HG02610 (cell line): Measurements from ENCODE around the gene ATL2.
"Not testable (repeated sequence)": the region's sequence is repeated elsewhere in the genome, so short reads cannot be mapped to it uniquely, and the experiment has no call there.

Source experiments
- ATAC-seq: cut with Tn5 transposase; IDR thresholded peaks from one replicate; pipeline ENCODE4 v1.9.1; 2021; ENCODE audit warnings: mild to moderate bottlenecking, moderate library complexity; ENCODE audit not compliant: unreplicated experiment

ATL2 gene

DNA sequence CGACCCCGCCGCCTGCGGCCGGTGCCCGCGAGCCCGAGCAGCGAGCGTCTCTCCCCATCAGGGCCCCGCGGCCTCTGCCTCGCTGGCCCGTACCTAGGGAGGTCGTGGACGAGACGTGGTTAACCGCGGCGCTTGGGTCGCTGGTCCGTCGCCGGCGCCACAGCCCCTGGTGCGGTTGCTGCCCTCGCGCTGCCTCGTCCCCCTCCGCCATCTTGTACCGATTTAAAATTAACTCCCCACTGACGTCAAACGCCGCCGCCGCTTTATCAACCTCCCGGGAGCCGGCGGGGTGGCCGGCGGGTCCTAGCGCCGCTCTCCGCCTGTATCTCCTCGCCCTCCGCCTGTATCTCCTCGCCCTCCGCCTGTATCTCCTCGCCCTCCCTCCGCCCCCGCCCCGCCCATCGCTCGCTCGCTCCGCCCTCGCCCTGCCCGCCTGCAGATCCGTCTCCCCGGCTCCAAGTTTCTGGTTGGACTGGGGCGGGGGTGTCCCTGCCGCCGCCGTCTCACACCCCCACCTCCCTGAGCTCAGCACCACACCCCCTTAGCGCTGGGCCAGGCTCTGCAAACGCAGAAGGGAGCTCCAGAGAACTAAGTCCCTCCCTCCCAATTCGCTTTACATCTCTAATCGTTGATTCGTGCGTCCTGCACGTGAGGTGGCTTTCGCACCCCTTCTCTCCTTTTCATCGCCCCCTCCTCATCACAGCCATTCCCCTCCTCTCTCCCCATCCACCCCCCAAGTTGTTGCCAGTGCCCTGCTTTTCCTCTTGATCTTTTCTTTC, at the start of gene ATL2:
Gene ATL2, minus strand, starts transcription at position 224 of the 779 bp plus-strand sequence. Its CDS starts 13 bp downstream, at position 211.
- ATAC-seq = peak; percentile 90

DNA sequence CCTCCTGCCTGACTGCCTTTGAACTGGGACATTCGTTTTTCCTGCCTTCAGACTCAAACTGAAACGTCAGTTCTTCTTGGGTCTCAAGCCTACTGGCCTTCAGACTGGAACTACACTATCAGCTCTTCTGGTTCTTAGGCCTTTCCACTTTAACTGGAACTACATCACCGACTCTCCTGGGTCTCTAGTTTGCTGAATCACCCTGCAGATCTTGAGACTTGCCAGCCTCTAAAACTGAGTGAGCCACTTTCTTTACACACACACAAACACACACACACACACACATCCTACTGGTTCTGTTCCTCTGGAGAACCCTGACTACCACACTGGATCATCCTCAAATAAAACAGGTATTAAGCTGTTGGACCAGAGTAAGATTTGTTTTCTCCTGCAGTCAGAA, 46.7 kb upstream of the ATL2 start:
- no peak for ATAC-seq

DNA sequence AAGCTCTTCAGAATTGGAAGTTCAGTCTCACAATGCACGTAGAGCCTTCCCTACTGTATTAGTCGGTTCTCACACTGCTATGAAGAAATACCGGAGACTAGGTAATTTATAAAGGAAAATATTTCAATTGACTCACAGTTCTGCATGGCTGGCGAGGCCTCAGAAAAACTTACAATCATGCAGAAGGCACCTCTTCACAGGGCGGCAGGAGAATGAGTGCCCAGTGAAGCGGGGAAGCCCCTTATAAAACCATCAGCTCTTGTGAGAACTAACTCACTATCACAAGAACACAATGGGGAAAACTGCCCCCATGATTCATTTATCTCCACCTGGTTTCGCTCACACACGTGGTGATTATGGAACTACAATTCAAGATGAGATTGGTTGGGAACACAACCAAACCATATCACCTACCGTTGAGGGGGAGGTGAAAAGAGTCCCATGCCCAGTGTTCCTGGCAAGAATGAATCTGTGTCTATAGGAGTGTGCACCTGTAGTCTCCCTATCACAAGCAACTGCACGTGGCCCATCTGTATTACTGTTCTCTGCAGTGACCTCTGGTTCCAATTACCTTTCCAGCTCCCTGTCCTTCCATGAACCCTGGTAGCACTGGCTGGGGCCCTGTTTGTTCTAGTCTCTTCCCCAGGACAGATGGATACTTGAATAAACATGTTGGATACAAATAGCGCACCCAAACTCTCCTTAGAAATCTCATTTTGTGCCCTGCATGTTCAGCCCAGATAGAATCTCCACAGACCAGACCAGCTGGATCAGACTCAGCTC, 44.4 kb upstream of the ATL2 start:
- no peak for ATAC-seq

DNA sequence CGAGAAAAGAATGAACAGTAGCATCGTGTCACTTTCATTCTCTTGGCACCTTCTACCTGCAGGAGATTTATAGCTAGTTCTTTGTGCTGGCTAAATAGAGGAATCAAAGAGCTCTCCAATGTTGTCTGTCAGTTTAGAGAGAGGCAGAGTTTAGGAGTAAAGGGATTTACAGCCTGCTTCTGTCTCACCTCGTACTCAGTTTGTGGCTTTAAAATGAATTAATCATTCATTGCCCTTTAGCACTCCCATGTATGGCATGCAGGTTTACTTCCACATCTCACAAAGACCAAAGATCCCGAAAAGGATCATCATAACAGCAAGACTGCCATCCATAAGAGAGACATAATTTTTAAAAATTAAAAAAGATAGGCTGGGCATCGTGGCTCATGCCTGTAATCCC, 42.4 kb upstream of the ATL2 start:
- no peak for ATAC-seq

DNA sequence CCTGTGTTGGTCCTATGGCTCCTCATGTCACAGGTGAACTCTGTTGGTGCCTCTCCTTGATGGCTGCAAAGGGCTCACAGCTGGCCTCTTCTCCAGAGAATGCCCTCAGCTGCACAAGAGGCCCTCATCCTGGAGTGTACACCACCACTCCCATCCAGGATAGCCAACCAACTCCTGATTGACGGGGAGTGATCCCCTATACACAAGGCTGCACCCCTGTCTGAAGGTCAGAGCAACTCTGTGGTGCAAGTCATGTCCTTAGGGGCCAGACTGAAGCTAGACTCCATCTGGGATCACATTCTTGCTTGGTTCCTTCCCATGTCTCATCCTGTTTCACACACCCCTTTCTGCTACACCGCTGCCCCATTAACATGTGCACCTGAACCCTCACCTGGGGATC, 41.7 kb upstream of the ATL2 start:
- ATAC-seq = no peak

DNA sequence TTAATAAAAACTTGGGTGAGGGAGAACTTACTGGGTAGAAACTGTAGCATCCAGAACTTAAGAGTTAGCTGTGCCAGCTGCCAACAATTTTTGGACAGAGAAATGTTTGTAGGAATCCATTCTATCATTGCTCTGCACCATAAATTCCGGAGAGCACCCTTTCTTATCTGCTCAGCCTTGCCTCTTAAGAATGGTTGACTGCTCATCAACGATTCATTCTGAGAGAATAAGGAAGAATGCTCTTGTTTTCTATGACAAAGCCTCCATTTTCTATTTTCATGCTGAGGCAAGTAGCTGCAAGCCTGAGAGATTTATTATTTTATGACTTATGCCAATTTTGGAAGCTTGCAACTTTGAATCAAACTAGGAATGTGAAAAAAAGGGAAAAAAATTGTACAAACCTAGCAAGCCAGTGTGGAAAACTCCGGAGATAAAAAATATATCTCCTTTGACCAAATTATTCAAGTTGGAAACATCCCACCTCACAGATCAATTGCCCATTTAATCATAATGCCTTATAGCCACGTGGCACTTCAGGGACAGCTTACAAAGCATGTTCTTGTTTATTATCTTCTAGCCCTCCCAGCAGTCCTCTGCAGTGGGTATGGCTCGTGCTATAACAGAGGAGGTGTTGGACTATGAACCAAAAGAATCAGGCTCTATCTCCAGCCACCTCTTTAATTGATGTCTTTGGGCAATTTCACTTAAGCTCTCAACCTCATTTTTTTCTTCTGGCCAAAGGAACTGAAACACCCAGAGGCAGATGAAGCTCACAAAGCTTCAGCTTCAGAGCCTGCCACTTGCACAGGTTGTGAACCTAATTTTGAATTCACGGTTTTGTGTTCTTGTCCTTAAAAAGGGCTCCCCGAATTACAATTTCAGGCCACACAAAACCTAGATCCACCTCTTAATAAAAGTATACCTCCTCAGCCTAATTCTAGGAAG, 40.9 kb upstream of the ATL2 start:
- no peak for ATAC-seq

DNA sequence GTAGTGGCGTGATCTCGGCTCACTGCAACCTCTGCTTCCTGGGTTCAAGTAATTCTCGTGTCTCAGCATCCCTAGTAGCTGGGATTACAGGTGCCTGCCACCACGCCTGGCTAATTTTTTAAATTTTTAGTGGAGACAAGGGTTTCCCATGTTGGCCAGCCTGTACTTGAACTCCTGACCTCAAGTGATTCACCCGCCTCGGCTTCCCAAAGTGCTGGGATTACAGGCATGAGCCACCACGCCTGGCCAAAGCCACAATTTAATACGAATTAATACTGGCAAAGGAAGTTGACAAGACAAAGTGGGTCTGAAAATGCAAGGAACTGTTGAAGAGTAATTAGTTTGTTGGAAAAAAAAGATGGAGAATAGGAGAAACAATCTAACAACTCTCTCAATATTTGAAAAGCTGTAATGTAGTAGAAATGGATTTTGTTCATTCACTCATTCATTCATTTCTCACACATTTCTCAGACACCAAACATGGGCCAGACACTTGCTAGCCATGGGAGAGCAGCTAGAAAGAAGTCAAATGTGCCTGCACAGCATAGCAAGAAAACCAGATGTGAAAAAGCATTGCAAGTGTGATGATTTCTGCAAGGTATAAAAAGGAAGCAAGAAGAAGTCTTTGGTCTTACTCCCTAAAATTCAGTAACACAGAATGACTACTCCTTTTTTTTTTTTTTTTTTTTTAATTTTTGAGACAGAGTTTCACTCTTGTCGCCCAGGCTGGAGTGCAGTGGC, 39.4 kb upstream of the ATL2 start:
- no peak for ATAC-seq

DNA sequence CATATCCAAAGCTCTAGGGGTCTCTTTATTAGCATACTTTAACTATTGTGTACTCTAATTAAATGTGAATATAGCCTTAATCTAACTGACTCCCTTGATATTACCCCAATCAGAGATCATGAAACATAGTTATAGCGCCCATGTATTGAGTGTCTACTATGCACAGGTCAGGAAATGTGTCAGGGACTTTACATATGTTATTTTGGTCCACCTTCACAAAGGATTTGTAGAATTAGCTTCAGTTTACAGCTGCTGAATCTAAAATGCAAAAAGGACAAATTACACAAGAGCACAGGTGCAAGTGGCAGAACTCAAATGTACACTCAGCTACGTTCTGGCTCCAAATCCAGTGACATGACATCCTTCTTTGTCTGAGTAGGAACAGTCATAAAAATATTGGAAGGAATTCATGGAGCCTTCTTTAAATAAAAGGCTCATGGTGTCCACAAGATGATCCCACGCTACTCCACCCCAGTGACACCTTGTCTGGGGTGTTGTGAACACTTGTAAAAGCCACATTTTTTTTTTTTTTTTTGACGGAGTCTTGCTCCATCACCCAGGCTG, 38.7 kb upstream of the ATL2 start:
- ATAC-seq = no peak

DNA sequence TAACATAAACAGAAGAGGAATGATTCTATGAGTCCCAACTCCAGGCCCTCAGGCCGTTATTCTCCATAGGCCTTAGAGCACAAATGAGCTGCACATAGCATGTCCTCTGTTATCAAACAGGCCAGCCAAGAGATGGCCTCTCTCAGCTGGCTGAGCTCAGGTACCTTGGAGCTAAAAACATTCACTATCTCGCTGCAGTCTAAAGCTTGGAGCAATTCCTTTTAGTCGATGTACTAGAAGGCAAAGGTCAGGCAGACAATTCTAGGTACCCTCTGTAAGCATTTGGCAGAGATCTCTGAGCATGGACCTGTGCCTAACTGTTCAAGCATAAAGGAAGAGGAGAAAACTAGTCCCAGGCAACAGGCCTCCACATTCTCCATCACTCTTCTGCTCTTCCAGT, 38.0 kb upstream of the ATL2 start:
- ATAC-seq = no peak

DNA sequence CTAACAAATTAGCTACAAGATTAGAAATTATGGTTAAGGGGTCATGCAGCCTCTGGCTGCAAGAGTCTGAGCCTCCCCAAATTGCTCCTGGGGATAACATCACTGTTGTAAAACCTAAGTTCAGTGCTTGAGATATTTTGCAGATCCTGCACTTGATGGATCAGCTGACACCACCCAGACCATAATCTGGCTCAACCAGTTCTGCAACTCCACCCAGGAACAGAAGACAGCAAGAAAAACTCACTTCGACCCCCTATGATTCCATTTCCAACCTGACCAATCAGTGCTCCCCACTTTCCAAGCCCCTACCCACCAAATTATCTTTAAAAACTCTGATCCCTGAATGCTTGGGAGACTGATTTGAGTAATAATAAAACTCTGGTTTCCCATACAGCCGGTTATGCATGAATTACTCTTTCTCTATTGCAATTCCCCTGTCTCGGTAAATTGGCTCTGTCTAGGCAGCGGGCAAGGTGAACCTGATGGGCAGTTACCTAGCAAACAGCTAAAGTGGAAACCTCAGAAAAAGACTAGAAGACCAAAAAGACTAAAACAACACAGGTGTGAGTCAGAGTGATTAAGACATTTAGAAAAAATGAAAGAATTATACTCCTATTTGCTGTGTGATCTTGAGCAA, 35.3 kb upstream of the ATL2 start:
- ATAC-seq = not testable (repeated sequence)

DNA sequence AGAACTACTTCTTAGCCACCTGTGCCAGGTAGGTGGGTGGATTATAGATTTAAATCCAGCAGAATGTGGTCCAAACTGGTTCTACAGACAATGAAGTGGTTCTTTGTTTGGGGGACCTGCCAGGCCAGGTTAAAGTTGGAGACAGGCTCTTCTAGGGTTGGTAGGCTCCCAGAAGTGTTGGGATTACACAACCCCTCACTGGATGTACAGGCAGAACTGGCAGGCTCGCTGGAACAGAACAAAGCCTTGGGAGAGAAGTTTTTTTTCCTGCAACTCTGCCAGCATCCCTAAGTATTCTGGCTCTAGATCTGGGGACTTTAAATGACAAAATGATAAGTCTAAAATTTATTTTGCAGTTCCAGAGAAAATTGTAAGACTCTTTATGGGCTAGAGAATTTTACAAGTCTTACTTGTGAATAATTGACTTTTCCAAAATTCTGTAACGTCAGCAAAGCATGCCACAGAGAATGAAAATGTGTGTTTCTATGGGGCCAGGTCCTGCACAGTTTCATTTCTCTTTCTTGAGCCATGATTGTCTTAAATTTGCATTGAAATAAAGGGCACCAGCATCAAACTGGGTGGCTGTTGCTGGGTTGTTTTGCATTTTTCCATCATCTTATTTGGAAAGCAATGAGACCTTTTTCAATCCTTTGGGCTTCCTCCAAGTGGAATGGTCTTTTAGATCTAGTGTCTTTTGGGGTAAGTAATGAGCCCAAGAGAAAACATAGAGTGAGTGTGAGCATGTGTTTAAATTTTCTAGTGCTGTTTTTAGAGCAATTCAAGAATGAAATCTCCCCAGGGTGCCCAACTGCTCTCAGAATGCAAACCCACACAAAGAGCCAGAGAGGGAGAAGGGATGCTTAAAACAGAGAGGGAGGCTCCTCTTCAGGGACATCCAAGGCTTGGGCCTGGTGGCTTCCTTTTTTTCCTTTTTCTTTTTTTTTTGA, 32.4 kb upstream of the ATL2 start:
- ATAC-seq = peak; percentile 60

DNA sequence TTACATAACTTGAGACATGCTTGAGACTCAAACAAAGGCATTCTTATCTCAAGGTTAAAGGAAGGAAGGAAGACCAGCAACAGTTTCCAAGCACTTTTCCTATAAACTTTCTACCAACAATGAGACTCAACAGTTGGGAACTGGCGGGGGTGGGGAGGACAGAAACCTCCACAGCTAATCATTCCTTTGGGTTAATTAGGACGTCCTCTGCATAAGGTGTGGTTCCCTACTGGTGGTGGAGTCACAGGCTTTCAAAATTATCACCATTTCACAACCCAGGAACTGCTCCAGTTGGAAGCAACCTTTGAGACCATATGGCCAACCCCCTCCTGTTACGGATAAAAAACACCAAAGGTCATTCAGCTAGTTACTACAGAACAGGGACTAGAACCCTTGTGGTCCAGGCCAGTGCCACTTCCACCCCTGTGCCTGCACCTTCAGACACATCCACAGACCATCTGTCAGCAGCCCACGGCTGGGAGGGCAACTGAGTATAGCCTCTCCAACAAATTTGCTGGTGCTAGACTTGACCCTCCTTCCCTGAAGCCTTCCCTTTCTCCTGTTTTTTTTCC, 30.1 kb upstream of the ATL2 start:
- no peak for ATAC-seq

DNA sequence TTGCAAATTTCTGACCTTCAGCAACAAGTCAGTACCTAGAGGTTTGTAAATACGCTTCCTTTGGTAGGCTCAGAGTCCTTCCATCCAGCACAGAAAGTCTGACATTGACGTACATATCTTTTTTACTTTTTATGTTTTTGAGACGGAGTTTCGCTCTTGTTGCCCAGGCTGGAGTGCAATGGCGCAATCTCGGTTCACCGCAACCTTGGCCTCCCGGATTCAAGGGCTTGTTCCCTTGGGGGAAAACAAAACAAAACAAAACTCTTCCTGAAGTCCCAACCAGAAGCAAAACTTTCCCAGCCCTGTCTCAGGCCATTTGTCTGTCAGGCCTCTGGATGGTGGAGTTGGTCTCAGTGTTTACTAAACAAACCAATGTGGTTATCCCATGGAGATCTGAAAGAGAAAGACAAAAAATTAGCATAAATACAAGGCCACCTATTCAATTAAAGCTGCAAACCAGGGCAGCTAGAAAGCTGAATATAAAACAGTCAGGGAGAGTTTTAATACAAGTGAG, 29.6 kb upstream of the ATL2 start:
- no peak for ATAC-seq

DNA sequence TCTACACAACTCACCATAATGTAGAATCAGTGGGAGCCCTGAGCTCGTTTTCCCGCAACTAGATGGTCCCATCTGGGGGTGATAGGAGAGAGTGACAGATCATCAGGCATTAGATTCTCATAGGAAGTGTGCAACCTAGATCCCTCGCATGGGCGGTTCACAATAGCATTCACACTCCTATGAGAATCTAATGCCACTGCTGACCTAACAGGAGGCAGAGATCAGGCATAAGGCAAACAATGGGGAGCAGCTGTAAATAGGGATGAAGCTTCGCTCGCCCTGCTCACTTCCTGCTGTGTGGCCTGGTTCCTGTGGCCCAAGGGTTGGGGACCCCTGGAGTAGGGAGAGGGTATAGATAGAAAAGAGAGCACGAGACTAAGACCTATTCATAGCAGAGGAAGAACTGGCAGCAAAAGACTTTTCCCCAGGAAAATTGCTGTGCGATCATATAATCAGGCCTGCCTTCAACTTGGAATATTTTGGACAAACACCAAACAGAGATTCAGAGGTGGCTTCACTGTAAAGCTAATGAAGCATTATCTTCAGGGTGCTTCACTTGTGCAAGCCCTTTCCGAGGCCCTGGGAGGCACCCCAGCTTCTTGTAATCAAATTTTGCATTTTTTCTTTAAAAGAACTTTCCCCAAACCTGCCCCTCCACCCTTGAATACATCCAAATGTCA, 29.0 kb upstream of the ATL2 start:
- ATAC-seq = no peak

DNA sequence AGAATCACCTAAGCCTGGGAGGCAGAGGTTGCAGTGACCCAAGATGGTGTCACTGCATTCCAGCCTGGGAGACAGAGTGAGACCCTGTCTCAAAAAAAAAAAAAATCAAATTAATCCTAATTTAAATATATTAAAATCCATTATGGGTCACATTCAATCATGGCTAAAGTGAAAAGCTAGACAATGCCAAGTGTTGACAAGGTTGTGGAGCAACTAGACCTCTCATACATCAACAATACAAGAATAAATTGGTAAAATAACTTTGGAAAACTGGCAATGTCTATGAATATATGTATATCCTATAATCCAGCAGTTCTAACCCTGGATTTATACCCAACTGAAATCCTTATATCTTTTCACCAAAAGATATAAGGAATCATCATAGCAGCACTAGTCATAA, 23.4 kb upstream of the ATL2 start:
- no peak for ATAC-seq

DNA sequence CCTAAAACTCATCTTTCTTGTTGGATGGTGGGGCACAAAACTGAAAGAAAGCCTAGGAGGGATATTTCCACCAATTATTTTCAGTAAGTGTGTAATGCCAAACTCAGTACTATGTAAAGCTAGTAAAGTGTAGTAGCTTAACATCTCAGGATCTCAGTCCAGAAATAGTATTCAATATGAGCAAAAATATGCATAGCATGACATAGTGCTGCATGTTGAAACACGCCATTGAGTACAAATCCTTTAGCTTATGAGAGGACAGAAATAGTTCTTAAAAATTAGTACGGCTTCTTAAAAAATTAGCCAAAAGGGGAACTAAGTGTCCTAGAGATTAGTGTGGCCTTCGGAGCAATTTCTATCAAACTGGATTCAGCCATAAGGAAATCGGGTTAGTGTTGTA, 21.7 kb upstream of the ATL2 start:
- no peak for ATAC-seq

DNA sequence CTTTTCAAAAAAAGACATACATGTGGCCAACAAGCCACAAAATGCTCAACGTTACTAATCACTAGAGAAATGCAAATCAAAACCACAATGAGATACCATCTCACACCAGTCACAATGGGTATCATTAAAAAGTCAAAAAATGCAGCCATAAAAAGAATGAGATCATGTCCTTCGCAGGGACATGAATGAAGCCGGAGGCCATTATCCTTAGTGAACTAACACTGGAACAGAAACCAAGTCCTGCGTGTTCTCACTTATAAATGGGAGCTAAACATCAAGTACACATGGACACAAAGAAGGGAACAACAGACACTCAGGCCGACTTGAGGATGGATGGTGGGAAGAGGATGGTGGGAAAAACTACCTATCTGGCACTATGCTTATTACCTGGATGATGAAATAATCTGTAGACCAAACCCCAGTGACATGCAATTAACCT, 17.8 kb upstream of the ATL2 start:
- no peak for ATAC-seq
